ENCODE data around the gene STOX1.

STOX1 gene

DNA sequence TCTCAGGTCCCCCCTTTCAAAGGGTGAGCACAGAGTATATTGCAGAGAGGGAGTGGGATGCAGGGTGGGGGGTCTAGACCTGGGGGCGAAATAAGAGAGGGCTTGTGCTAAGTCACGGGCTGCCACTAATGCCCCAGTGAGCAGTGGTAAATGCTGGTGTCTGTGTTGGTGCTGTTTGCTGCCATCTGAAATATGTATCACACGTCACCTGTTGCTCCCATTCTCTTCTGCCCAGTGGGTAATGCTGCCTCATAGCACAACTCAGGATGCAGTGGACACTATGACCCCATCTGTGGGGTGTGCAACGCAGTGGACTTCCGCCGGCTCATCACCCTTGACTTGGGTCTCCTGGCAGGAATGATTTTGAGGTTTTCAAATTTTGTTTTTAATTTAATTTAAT is 2.6 kb downstream of the STOX1 start:
- no peak overlapping the region for H3K27ac ChIP-seq (replicated peaks)
- no peak overlapping the region for H3K4me3 ChIP-seq (replicated peaks; ENCODE audit: insufficient read depth, low read length)
- TF ChIP-seq, protein P1, sequence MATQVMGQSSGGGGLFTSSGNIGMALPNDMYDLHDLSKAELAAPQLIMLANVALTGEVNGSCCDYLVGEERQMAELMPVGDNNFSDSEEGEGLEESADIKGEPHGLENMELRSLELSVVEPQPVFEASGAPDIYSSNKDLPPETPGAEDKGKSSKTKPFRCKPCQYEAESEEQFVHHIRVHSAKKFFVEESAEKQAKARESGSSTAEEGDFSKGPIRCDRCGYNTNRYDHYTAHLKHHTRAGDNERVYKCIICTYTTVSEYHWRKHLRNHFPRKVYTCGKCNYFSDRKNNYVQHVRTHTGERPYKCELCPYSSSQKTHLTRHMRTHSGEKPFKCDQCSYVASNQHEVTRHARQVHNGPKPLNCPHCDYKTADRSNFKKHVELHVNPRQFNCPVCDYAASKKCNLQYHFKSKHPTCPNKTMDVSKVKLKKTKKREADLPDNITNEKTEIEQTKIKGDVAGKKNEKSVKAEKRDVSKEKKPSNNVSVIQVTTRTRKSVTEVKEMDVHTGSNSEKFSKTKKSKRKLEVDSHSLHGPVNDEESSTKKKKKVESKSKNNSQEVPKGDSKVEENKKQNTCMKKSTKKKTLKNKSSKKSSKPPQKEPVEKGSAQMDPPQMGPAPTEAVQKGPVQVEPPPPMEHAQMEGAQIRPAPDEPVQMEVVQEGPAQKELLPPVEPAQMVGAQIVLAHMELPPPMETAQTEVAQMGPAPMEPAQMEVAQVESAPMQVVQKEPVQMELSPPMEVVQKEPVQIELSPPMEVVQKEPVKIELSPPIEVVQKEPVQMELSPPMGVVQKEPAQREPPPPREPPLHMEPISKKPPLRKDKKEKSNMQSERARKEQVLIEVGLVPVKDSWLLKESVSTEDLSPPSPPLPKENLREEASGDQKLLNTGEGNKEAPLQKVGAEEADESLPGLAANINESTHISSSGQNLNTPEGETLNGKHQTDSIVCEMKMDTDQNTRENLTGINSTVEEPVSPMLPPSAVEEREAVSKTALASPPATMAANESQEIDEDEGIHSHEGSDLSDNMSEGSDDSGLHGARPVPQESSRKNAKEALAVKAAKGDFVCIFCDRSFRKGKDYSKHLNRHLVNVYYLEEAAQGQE (IDR thresholded peaks at IDR 0.05; ENCODE audit: insufficient replicate concordance, low read depth) = no peak
- TF ChIP-seq SPI1 (IDR thresholded peaks at IDR 0.05; ENCODE audit: borderline replicate concordance, low read depth) (no peak), GABPA (IDR thresholded peaks at IDR 0.05; ENCODE audit: low read depth) (no peak)
- no peak for DNase-seq (ENCODE audit: low read depth in 1 of 2, low spot score in 1 of 2)
- H3K27me3 ChIP-seq (ENCODE audit: insufficient read depth, poor library complexity, severe bottlenecking) = peaks cover 4% of the 10 kb centered on the region

DNA sequence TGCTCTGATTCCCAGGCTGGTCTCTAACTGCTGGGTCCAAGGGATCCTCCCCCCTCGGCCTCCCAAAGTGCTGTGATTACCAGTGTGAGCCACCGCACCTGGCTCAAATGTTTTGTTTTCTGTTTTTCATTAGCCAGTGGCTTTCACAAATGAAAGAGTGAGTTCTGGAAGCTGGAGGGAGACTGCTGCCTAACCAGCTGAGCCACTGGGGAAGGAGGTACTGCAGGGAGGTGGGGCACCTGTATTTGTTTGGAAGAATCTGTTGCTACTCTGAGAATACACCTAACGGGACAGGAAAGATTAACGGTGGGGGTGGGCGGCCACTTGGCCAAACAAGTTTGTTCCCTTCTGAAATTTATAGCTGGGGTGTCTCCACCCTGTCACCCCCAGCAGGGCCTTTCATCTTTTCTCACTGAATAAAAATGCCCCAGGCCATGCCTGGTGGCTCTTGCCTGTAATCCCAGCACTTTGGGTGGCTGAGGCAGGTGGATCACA is 4.7 kb downstream of the STOX1 start:
- H3K27ac ChIP-seq (replicated peaks) = no peak overlapping the region
- peaks cover 4% of the 10 kb centered on the region for H3K27me3 ChIP-seq (ENCODE audit: insufficient read depth, poor library complexity, severe bottlenecking)
- TF ChIP-seq GABPA (IDR thresholded peaks at IDR 0.05; ENCODE audit: low read depth) (no peak), SPI1 (IDR thresholded peaks at IDR 0.05; ENCODE audit: borderline replicate concordance, low read depth) (no peak), POLR2AphosphoS5 (IDR thresholded peaks at IDR 0.05; ENCODE audit: low read depth) (no peak)
- TF ChIP-seq, protein P2, sequence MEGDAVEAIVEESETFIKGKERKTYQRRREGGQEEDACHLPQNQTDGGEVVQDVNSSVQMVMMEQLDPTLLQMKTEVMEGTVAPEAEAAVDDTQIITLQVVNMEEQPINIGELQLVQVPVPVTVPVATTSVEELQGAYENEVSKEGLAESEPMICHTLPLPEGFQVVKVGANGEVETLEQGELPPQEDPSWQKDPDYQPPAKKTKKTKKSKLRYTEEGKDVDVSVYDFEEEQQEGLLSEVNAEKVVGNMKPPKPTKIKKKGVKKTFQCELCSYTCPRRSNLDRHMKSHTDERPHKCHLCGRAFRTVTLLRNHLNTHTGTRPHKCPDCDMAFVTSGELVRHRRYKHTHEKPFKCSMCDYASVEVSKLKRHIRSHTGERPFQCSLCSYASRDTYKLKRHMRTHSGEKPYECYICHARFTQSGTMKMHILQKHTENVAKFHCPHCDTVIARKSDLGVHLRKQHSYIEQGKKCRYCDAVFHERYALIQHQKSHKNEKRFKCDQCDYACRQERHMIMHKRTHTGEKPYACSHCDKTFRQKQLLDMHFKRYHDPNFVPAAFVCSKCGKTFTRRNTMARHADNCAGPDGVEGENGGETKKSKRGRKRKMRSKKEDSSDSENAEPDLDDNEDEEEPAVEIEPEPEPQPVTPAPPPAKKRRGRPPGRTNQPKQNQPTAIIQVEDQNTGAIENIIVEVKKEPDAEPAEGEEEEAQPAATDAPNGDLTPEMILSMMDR (IDR thresholded peaks at IDR 0.05; ENCODE audit: insufficient read depth, low read length) = no peak
- TF ChIP-seq, protein P1 (IDR thresholded peaks at IDR 0.05; ENCODE audit: insufficient replicate concordance, low read depth) = no peak
- no peak for DNase-seq (ENCODE audit: low read depth in 1 of 2, low spot score in 1 of 2)
- no peak overlapping the region for H3K4me3 ChIP-seq (replicated peaks; ENCODE audit: insufficient read depth, low read length)

DNA sequence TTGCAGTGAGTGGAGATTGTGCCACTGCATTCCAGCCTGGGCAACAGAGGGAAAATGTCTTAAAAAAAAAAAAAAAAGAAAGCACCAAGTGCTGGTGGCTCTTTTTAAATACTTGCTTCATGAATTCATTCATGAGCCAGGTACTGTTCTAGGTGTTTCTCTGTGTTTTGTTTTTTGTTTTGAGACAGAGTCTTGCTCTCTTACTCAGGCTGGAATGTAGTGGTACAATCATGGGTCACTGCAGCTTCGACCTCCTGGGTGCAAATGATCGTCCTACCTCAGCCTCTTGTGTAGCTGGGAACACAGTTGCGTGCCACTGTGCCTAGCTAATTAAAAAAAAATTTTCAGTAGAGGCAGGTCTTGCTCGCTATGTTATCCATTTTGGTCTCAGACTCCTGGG is 5.3 kb downstream of the STOX1 start:
- no peak overlapping the region for H3K27ac ChIP-seq (replicated peaks)
- H3K27me3 ChIP-seq (ENCODE audit: insufficient read depth, poor library complexity, severe bottlenecking) = peaks cover 4% of the 10 kb centered on the region
- H3K4me3 ChIP-seq (replicated peaks; ENCODE audit: insufficient read depth, low read length) = no peak overlapping the region
- no peak for TF ChIP-seq GABPA (IDR thresholded peaks at IDR 0.05; ENCODE audit: low read depth)
- TF ChIP-seq POLR2AphosphoS5 (IDR thresholded peaks at IDR 0.05; ENCODE audit: low read depth) = no peak
- no peak for TF ChIP-seq SPI1 (IDR thresholded peaks at IDR 0.05; ENCODE audit: borderline replicate concordance, low read depth)
- TF ChIP-seq, protein P1 (IDR thresholded peaks at IDR 0.05; ENCODE audit: insufficient replicate concordance, low read depth) = no peak
- TF ChIP-seq, protein P2 (IDR thresholded peaks at IDR 0.05; ENCODE audit: insufficient read depth, low read length) = no peak
- DNase-seq (ENCODE audit: low read depth in 1 of 2, low spot score in 1 of 2) = no peak

All from HL-60 (cell line).